ENCODE measurements around the gene CDC37.
A peak's percentile ranks its signal among the peaks of the same experiment; 100 is the strongest.
"Not testable (repeated sequence)": the region's sequence is repeated elsewhere in the genome, so short reads cannot be mapped to it uniquely, and the experiment has no call there.

The CDC37 gene

DNA sequence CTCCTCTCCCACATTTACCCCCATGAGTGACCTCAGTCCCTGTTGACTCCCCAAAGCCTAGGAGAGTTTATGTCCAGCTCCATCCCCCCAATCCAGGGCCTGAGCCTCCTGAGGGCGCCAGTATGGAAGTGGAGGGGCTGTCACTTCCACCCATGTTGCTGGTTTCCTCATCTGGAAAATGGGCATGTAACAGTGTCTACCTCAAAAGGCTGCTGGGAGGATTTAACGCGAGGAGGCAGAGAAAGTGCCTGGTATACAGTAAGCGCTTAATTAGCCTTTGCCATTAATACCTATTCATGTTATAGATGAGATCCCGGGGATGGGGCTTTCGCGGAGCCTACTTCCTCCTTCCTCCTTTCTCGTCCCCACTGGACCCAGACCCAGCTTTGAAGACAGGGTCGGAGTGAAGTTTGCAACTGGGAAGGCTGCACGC is 23.4 kb downstream of the CDC37 start:
- H3K4me3 ChIP-seq (ENCODE audit: low read depth, low read length): peak overlapping the region; percentile 97
- TF ChIP-seq, protein P1, sequence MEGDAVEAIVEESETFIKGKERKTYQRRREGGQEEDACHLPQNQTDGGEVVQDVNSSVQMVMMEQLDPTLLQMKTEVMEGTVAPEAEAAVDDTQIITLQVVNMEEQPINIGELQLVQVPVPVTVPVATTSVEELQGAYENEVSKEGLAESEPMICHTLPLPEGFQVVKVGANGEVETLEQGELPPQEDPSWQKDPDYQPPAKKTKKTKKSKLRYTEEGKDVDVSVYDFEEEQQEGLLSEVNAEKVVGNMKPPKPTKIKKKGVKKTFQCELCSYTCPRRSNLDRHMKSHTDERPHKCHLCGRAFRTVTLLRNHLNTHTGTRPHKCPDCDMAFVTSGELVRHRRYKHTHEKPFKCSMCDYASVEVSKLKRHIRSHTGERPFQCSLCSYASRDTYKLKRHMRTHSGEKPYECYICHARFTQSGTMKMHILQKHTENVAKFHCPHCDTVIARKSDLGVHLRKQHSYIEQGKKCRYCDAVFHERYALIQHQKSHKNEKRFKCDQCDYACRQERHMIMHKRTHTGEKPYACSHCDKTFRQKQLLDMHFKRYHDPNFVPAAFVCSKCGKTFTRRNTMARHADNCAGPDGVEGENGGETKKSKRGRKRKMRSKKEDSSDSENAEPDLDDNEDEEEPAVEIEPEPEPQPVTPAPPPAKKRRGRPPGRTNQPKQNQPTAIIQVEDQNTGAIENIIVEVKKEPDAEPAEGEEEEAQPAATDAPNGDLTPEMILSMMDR (IDR thresholded peaks at IDR 0.05; ENCODE audit: low read depth, low read length): no peak

- TF ChIP-seq, protein P1 (IDR thresholded peaks at IDR 0.05; ENCODE audit: low read depth, low read length): no peak
- H3K4me3 ChIP-seq (ENCODE audit: low read depth, low read length): no peak overlapping the region
Observed at GRCh38 chr19:10378124-10378523, 25.2 kb downstream of the CDC37 start.

DNA sequence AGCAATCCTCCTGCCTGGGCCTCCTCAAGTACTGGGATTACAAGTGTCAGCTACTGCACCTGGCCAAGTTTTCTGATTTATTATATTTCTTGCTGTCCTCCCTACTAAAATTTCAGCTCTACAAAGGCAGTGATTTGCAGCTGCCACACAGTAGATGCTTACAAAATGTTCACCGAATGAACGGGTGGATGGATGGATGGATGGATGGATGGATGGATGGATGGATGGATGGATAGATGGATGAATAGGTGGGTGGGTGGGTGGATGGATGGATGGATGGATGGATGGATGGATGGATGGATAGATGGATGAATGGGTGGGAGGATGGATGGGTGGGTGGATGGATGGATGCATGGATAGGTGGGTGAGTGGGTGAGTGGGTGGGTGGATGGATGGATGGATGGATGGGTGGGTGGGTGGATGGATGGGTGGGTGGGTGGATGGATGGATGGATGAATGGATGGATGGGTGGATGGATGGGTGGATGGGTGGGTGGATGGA is 26.2 kb downstream of the CDC37 start:
- not testable (repeated sequence) for H3K4me3 ChIP-seq (ENCODE audit: low read depth, low read length)

DNA sequence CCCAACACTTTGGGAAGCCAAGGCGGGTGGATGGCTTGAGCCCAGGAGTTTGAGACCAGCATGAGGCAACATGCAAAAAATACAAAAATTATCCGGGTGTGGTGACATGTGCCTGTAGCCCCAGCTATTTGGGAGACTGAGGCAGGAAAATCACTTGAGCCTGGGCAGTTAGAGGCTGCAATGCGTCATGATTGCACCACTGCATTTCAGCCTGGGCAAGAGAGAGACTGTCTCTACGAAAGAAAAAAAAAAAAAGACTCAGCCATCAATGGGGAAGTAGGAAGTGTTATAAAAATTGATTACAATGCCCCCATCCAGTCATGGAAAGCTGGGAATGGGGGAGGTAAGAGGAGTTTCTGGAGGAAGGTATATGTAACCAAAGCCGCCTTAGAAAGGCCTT is 28.4 kb downstream of the CDC37 start:
- H3K4me3 ChIP-seq (ENCODE audit: low read depth, low read length): no peak overlapping the region
- TF ChIP-seq, protein P1 (IDR thresholded peaks at IDR 0.05; ENCODE audit: low read depth, low read length): no peak

- TF ChIP-seq, protein P1 (IDR thresholded peaks at IDR 0.05; ENCODE audit: low read depth, low read length): no peak
- H3K4me3 ChIP-seq (ENCODE audit: low read depth, low read length): no peak overlapping the region
Observed at GRCh38 chr19:10372690-10373089, 30.7 kb downstream of the CDC37 start.

DNA sequence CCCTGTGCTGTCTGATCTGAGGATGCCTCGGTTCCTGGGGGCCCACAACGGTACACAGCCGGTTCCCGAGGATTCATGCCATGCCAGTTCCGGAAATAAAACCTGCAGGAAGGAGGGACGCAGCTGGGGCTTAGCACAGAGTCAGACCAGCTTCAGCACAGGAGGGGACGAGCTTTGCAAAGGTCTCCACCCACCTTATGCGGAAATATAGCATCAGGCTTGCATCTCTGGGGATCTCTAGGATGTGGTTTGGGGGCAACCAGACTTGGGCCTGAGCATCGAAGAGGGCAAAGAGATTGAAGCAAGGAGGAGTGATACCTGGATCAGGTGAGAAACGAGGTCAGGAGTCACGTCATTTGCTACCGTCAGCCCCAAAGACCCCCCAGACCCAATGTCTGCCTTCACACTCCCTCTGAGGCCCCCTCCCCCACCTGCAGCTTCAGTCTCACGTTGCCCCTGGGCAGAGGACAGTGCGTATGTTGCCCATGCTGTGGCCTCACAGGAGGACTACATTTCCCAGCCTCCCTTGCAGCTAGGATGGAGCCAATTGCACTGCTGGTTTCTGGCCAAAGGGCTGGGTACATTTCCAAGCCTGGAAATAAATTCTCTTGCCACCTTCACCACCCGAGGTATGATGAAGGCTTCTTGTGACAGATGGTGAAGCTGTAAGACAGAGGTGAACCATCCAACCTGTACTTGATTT is 35.1 kb downstream of the CDC37 start:
- no peak overlapping the region for H3K4me3 ChIP-seq (ENCODE audit: low read depth, low read length)

DNA sequence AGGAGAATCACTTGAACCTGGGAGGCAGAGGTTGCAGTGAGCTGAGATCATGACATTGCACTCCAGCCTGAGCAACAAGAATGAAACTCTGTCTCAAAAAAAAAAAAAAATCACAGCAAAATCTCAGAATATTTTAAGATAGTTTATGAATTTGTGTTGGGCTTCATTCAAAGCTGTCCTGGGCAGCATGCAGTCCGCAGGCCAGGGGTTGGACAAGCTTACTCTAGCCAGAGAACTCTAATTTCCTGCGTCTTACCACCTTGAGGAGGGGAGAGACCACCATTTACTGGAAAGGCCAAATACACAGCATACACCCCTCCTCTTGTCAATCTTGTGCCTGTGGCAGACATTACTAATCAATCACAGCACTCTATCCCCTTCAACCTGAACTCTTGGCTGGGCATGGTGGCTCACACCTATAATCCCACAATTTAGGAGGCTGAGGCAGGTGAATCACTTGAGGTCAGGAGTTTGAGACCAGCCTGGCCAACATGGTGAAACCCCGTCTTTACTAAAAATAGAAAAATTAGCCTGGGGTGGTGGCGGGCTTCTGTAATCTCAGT is 36.3 kb downstream of the CDC37 start:
- not testable (repeated sequence) for H3K4me3 ChIP-seq (ENCODE audit: low read depth, low read length)

More for the DNA sequence above, 35.1 kb downstream of the CDC37 start:
- TF ChIP-seq, protein P1 (IDR thresholded peaks at IDR 0.05; ENCODE audit: low read depth, low read length): no peak

- H3K4me3 ChIP-seq (ENCODE audit: low read depth, low read length): no peak overlapping the region
Observed at GRCh38 chr19:10365518-10365917, 37.8 kb downstream of the CDC37 start.

More at GRCh38 chr19:10365518-10365917, 37.8 kb downstream of the CDC37 start:
- TF ChIP-seq, protein P1 (IDR thresholded peaks at IDR 0.05; ENCODE audit: low read depth, low read length): no peak

Measured in WI38 (cell line).